Globus pallidus (tissue), 1 donor: ENCODE data around the gene HYAL3.
A peak's percentile ranks its signal among the peaks of the same experiment; 100 is the strongest.
"Not testable (repeated sequence)": the region's sequence is repeated elsewhere in the genome, so short reads cannot be mapped to it uniquely, and the experiment has no call there.

Experiments used
- DNase-seq: peaks from one replicate; pipeline ENCODE4 v3.0.0-alpha.2; 2015; ENCODE audit warnings: low spot score

Gene HYAL3

GRCh38 chr3:50258029-50258680, 41.0 kb downstream of the HYAL3 start:
- no peak for DNase-seq

GRCh38 chr3:50256978-50257890, 42.0 kb downstream of the HYAL3 start:
- no peak for DNase-seq

DNA sequence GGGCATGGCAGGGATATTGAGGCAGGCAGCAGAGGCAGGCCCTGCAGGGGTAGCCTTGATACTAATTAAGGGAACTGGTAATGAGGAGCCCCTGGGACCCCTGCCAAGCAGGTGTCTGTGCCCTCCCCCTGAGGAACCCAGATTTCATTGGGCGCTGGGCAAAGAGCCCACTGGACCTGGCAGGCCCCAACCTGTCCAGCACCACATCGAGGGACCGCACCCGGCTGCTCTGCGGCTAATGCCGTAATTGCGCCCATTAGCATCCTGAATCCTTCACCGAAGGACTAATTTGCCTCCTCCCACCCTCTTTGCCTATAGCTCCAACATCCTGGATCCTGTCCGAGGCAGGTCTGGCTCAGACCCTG, 44.0 kb downstream of the HYAL3 start:
- DNase-seq, result no peak

GRCh38 chr3:50254577-50255250, 44.5 kb downstream of the HYAL3 start:
- no peak for DNase-seq

DNA sequence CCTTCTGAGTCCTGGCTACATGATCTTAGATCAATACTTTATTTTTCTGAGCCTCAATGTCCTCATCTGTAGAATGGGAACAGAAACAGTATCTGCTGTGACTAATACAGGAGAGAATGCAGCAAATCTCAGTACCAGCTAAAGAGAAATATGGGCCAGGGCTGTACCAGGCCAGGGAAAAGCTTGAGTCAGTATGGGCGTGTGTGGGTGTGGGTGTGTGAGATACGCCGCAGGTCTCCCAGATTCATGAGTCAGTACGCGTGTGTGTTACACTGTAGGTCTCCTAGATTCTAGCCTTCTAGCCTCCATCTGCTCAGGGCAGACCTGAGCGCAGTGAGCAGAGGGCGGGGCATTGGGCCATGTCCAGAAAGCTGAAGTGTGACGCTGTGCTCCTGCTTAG, 48.0 kb downstream of the HYAL3 start:
- no peak for DNase-seq

GRCh38 chr3:50250514-50250913, 48.7 kb downstream of the HYAL3 start:
- DNase-seq, result no peak

DNA sequence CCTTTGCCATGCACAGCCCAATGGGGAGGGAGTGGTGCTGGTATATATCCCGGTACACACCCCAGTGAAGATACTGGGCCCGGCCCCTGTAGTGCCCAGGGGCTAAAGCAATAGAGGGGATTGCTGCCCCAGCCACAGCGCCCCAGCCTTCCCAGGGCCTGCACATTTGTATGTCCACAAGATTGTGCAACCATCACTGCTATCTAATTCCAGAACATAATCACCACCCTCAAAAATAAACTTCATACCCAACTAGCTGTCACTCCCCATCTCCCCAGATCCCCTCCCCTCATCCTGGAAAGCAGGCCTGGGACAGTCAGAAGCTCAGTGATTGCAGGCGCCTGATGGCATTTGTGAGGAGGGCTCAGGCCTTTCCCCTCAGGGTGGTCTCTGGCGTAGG, 49.7 kb downstream of the HYAL3 start:
- no peak for DNase-seq

DNA sequence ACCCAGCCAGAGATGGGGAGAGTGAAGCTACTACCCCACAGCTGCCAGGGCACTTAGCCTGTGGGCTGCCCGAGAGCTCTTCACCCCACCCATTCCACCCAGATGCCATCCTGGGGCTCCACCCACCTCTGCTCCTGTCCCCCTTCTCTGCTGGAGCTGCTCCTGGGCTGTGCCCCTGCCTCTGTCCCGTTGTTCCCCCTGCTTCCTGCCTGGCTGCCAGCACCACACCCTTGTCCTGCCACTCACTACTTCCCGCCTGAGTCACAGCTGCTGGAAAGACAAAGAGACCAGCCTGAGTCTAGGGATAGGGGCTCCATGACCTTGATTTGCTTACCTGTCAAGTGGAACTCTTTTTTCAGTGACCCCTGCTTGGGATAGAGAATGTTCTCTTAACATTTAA, 50.8 kb downstream of the HYAL3 start:
- DNase-seq, result no peak

DNA sequence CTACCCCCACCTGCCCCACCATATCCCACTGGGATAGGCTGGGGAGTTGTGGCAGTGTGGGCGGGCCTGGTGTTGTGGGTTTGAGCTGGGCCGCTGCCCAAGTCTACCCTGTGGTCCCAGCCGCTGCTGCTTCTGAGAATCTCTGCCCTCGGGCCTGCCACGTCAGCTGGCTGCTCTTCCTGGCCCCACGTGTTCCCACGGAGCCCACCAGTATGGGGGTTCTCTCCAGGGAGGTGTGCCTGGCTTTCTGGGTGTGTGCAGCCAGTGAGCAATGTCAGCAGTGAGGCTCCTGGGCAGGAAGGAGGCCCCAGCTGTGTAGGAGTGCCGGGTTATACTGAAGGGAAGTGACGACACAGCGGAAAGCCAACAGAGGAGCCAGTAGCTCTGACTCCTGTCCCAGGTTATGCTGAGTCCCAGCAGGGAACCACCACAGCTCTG, 52.7 kb downstream of the HYAL3 start:
- no peak for DNase-seq

DNA sequence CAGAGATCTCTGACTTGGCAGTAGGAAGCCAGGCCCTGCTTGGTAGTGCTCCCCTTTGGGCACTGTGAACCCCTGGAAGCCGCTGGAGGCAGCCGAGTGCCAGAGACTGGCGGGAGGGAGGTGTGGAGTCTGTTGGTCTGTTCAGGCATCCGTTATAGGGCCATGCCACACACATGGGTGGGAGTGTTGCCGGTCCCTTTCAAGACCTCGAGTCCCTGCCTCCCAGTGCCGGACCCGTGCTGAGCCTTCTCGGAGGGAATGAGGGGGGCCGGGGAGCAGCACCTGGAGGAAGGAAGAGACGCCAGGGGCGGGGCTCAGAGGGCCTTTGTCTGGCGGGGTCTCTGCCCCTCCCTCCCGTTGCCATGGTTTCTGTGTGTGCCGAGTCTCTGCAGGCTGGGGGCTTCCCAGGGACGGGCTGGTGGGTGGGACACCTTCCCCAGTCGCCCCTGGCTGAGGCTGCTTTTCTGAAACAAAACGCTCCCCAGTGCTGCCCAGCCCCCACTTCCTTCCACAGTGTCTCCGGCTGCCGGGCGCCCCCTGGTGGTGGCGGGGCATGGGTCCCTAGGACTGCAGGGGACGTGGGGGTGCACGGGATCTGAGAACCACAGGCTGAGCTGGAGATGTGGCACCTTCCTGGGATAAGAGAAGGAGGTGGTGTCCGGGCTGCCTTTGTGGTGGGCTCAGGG, 53.2 kb downstream of the HYAL3 start:
- DNase-seq, result peak; percentile 82

DNA sequence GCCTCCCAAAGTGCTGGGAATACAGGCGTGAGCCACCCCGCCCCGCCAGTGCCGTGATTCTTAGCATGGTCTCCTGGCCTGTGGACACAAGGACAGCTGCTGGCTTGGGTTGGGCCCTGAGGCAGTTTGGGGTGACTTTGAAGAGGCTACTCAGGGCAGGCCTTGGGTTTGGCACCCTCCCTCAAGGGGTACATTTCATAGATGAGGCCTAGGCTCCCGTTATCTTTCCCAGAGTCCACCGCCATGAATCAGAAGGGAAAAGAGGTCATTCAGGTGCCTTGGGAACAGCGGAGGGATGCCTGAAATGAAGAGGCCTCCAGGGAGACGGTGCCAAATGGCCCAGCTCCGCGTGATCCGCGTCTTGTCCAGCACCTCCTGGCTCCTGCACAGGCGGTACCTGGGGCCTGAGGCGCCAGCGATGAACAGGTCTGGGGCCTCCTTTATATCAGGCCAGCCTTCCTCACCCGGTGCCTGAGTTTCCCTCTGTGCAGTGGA, 53.9 kb downstream of the HYAL3 start:
- DNase-seq, result no peak

GRCh38 chr3:50244813-50245212, 54.4 kb downstream of the HYAL3 start:
- not testable (repeated sequence) for DNase-seq

DNA sequence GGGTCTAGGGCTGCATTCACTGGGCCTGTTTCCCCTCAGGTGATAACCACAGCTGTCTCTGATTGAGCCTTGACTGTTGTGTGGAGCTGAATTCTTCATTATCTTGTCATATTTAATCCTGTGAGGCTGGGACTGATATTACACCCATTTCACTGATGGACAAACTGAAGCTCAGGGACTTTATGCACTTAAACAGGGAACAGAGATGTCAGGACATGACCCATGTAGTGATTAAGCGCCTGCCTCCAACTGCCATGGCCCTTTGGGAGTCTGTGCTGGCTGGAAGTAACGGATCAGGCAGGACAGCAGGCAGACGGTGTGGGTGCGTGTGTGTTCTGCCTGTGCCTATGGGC, 55.7 kb downstream of the HYAL3 start:
- DNase-seq, result no peak

- peak; percentile 55 for DNase-seq
These were observed 56.2 kb downstream of the HYAL3 start for GRCh38 chr3:50242851-50243542.
